Left renal pelvis (tissue), 4 donors: ENCODE measurements around the gene PPP4R2. TPM values are rescaled to one million over a fixed set of nuclear protein-coding genes. Genes with fewer than 3 reads are reported as not detected.
"Not testable (repeated sequence)": the region's sequence is repeated elsewhere in the genome, so short reads cannot be mapped to it uniquely, and the experiment has no call there.

ENCODE experiments used
- DNase-seq, 4 donors: peaks; one replicate each; pipeline ENCODE4 v3.0.0-alpha.2; 2013; ENCODE audit warnings: low read depth in 4 of 4, low spot score in 3 of 4
- polyA plus RNA-seq, 4 donors: library from polyadenylated mRNA; unstranded; fragments of 120-200 nt; gene quantifications; one replicate each; pipeline ENCODE4 v1.2.1, GENCODE V29; 2013; ENCODE audit not compliant: insufficient read length in 4 of 4

PPP4R2 gene
- polyA plus RNA-seq, 4 donors, result 83.7 to 105 (median 89.2) TPM

GRCh38 chr3:72976281-72976741 lies 20.3 kb upstream of the PPP4R2 start:
- DNase-seq, result no peak

- no peak for DNase-seq
Measured at GRCh38 chr3:72977060-72977808, 19.4 kb upstream of the PPP4R2 start.

GRCh38 chr3:72982609-72983366 lies 13.8 kb upstream of the PPP4R2 start:
- DNase-seq, result no peak

GRCh38 chr3:72985576-72985975 lies 11.0 kb upstream of the PPP4R2 start:
- DNase-seq, result no peak

- DNase-seq, result no peak
Measured at GRCh38 chr3:72990701-72991395, 5.8 kb upstream of the PPP4R2 start.

GRCh38 chr3:72991522-72991921 lies 5.1 kb upstream of the PPP4R2 start:
- DNase-seq, result no peak

GRCh38 chr3:72993391-72993790 lies 3.2 kb upstream of the PPP4R2 start:
- DNase-seq, result no peak

- DNase-seq, result no peak
Measured at GRCh38 chr3:72995337-72995736, 1.3 kb upstream of the PPP4R2 start.

GRCh38 chr3:72996121-72996472 lies 514 bp upstream of the PPP4R2 start:
- no peak for DNase-seq

GRCh38 chr3:72997421-72997961 lies 880 bp downstream of the PPP4R2 start:
- peak; percentile 39 to 61 (median 48) for DNase-seq

- DNase-seq, result peak in 2 of 4 donors; percentile 1 to 4
Measured at GRCh38 chr3:72998466-72998865, 1.9 kb downstream of the PPP4R2 start.

GRCh38 chr3:72999951-73000350 lies 3.3 kb downstream of the PPP4R2 start:
- DNase-seq, result no peak

GRCh38 chr3:73003050-73003449 lies 6.4 kb downstream of the PPP4R2 start:
- DNase-seq, result not testable (repeated sequence)

- no peak for DNase-seq
Measured at GRCh38 chr3:73004316-73004715, 7.7 kb downstream of the PPP4R2 start.

GRCh38 chr3:73007992-73008712 lies 11.5 kb downstream of the PPP4R2 start:
- DNase-seq, result no peak

GRCh38 chr3:73009008-73009407 lies 12.4 kb downstream of the PPP4R2 start:
- no peak for DNase-seq

GRCh38 chr3:73009750-73010149 lies 13.1 kb downstream of the PPP4R2 start:
- DNase-seq, result no peak

- DNase-seq, result no peak
Measured at GRCh38 chr3:73010158-73010557, 13.5 kb downstream of the PPP4R2 start.

GRCh38 chr3:73018298-73018697 lies 21.7 kb downstream of the PPP4R2 start:
- no peak for DNase-seq

- DNase-seq, result no peak
Measured at GRCh38 chr3:73018790-73019441, 22.3 kb downstream of the PPP4R2 start.
